ENCODE measurements around the gene RASSF7. TPM values are rescaled to one million over a fixed set of nuclear protein-coding genes. Genes with fewer than 3 reads are reported as not detected.

RASSF7 gene
- total RNA-seq, 1 experiment from 2014 or later, result 32.5 TPM

- ATAC-seq, result peak; percentile 1; the same call in 1 of the 2 replicates
- no peak for DNase-seq (ENCODE audit: low spot score)
- Mint-ChIP-seq H3K27me3 (ENCODE audit: low read depth) (peaks cover 23% of the 10 kb centered on the region), H3K36me3 (0 out of 2 replicates have a peak, but pooled peaks cover 3% of the 10 kb centered on the region), H3K9me3 (no peaks in the 10 kb centered on the region), H3K27ac (no peak overlapping the region), H3K4me1 (peaks cover 27% of the 10 kb centered on the region), H3K4me3 (peak overlapping the region; percentile 87)
- TF ChIP-seq MLX (CRISPR knock-in tag; IDR thresholded peaks at IDR 0.05) (0 out of 2 replicates have a peak, but pooled peaks have one; percentile 45), ATF1 (CRISPR knock-in tag; IDR thresholded peaks at IDR 0.05) (0 out of 2 replicates have a peak, but pooled peaks have one; percentile 23), GABPB1 (CRISPR knock-in tag; IDR thresholded peaks at IDR 0.05) (0 out of 2 replicates have a peak, but pooled peaks have one; percentile 14), SP1 (CRISPR knock-in tag; conservative IDR thresholded peaks at IDR 0.05) (no peak), OVOL2 (CRISPR knock-in tag; IDR thresholded peaks at IDR 0.05; ENCODE audit: borderline replicate concordance) (no peak)
- CTCF ChIA-PET, result interaction anchor here (1.4 kb wide), 1 partner anchor 161 kb away, joined by 3 read pairs; no protein-coding TSS in a partner anchor
- POLR2A ChIA-PET, result no interaction called here
Measured at GRCh38 chr11:561148-562003, 606 bp downstream of the RASSF7 start.

- Mint-ChIP-seq H3K27ac (no peak overlapping the region), H3K4me1 (peaks cover 31% of the 10 kb centered on the region), H3K4me3 (peak overlapping the region; percentile 87), H3K36me3 (0 out of 2 replicates have a peak, but pooled peaks cover 3% of the 10 kb centered on the region), H3K27me3 (ENCODE audit: low read depth) (peaks cover 15% of the 10 kb centered on the region), H3K9me3 (no peaks in the 10 kb centered on the region)
- DNase-seq (ENCODE audit: low spot score), result no peak
- POLR2A ChIA-PET, result no interaction called here
- TF ChIP-seq FOXK1 (CRISPR knock-in tag; IDR thresholded peaks at IDR 0.05) (no peak), ZSCAN18 (CRISPR knock-in tag; IDR thresholded peaks at IDR 0.05) (no peak), TP53 (CRISPR knock-in tag; IDR thresholded peaks at IDR 0.05) (no peak), ELF4 (CRISPR knock-in tag; IDR thresholded peaks at IDR 0.05; ENCODE audit: low read depth) (no peak), PRRX2 (CRISPR knock-in tag; IDR thresholded peaks at IDR 0.05) (no peak), E2F5 (CRISPR knock-in tag; IDR thresholded peaks at IDR 0.05) (no peak), OVOL2 (CRISPR knock-in tag; IDR thresholded peaks at IDR 0.05; ENCODE audit: borderline replicate concordance) (no peak), ZNF423 (CRISPR knock-in tag; IDR thresholded peaks at IDR 0.05) (no peak)
- CTCF ChIA-PET, result interaction anchor here (1.4 kb wide), 1 partner anchor 160 kb away, joined by 3 read pairs; no protein-coding TSS in a partner anchor
- no peak for ATAC-seq
Measured at GRCh38 chr11:562046-562645, 1.4 kb downstream of the RASSF7 start.

GRCh38 chr11:563066-563811 is 2.5 kb downstream of the RASSF7 start:
- CTCF ChIA-PET, result no interaction called here
- DNase-seq (ENCODE audit: low spot score) (no peak), ATAC-seq (no peak)
- peaks cover 34% of the 10 kb centered on the region for H3K4me1 Mint-ChIP-seq
- H3K36me3 Mint-ChIP-seq, result 0 out of 2 replicates have a peak, but pooled peaks cover 3% of the 10 kb centered on the region
- no peak overlapping the region for H3K4me3 Mint-ChIP-seq
- peaks cover 7% of the 10 kb centered on the region for H3K27me3 Mint-ChIP-seq (ENCODE audit: low read depth)
- H3K27ac Mint-ChIP-seq, result peak overlapping the region; percentile 71; the same call in 1 of the 2 replicates
- no peak for TF ChIP-seq ZNF425 (CRISPR knock-in tag; conservative IDR thresholded peaks at IDR 0.05)
- TF ChIP-seq MXD4 (CRISPR knock-in tag; IDR thresholded peaks at IDR 0.05; ENCODE audit: borderline replicate concordance), result no peak
- no peak for TF ChIP-seq ZNF232 (CRISPR knock-in tag; IDR thresholded peaks at IDR 0.05)
- TF ChIP-seq PRRX2 (CRISPR knock-in tag; IDR thresholded peaks at IDR 0.05), result no peak
- TF ChIP-seq ARID4B (CRISPR knock-in tag; IDR thresholded peaks at IDR 0.05; ENCODE audit: borderline replicate concordance), result no peak
- no peaks in the 10 kb centered on the region for H3K9me3 Mint-ChIP-seq
- POLR2A ChIA-PET, result no interaction called here
